Right atrium auricular region (tissue), 2 donors: ENCODE results near the gene FRMD1. TPM values are rescaled to one million over a fixed set of nuclear protein-coding genes. Genes with fewer than 3 reads are reported as not detected.

Experiments
- DNase-seq: peaks from one replicate; pipeline ENCODE4 v3.0.0-alpha.2; 2019; ENCODE audit warnings: low spot score
- H3K27ac ChIP-seq, 2 donors: fragments of 200-600 bp; sonication (generic); 1 replicate in 1 of 2; 2 replicates in 1 of 2; pipeline ENCODE4 v1.5.1; 2016 to 2019
- H3K27me3 ChIP-seq, 2 donors: fragments of 200-600 bp; sonication (generic); one replicate each; pipeline versions ENCODE4 v1.5.1 to v1.6.0; 2017 to 2019
- H3K36me3 ChIP-seq: fragments of 200-600 bp; sonication (generic); one replicate; pipeline ENCODE4 v1.5.1; 2016
- H3K4me1 ChIP-seq, 2 donors: fragments of 200-600 bp; sonication (generic); one replicate each; pipeline versions ENCODE4 v1.5.1 to v1.6.0; 2017 to 2019
- H3K4me3 ChIP-seq, 2 donors: fragments of 200-600 bp; sonication (generic); 1 replicate in 1 of 2; 2 replicates in 1 of 2; pipeline ENCODE4 v1.5.1; 2017 to 2019; ENCODE audit warnings: mild to moderate bottlenecking in 1 of 2, moderate library complexity in 1 of 2
- H3K9me3 ChIP-seq, 2 donors: fragments of 200-600 bp; sonication (generic); one replicate each; pipeline ENCODE4 v1.5.1; 2019
- total RNA-seq, 2 donors: library from RNA; depleted of rRNA; stranded (reverse); fragments of >200 nt; gene quantifications; one replicate each; pipeline ENCODE4 v1.1.0, GENCODE V29; 2016
- TF ChIP-seq, protein P1 (sequence below), 2 donors: fragments of 200-600 bp; sonication (generic); IDR thresholded peaks; one replicate each; pipeline ENCODE4 v1.5.1; 2019; ENCODE audit warnings: antibody characterized with exemption in 2 of 2

The FRMD1 gene
- under 1 TPM in 1 of 2 donors, not detected in 1; 0.08 TPM for total RNA-seq

DNA sequence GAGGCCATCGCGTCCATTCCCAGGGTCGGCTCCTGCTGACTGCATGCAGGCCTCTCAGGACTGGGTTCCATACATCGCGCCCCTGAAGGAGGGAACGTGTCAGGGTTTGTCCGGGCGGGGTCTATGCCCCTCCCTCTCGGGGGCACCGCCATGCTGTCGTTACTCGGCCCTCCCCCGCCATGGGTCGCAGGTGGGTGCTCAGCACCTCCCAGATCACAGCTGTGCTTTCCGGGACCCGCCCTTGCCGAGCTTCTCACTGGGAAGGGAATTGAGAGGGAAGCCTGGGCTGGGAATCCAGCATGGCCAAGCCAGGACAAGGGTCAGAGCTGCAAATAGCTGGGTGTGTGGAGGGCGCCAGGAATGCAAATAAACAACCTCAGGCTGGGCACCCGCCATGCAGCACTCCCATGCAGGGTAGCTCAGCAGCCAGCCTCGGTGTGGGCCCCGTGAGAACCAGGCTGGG lies at the start of gene FRMD1:
Gene FRMD1 (minus strand): TSS at position 270 of the 463 bp plus-strand sequence. CDS start 118 bp downstream, at position 152.
- Histone ChIP-seq H3K9me3 (no peaks in the 10 kb centered on the region), H3K27me3 (no peaks in the 10 kb centered on the region), H3K27ac (no peak within 1 kb of the TSS), H3K36me3 (no peaks in the 10 kb centered on the region), H3K4me1 (no peaks in the 10 kb centered on the region), H3K4me3 (no peak within 1 kb of the TSS)
- no peak for DNase-seq
- TF ChIP-seq, protein P1, sequence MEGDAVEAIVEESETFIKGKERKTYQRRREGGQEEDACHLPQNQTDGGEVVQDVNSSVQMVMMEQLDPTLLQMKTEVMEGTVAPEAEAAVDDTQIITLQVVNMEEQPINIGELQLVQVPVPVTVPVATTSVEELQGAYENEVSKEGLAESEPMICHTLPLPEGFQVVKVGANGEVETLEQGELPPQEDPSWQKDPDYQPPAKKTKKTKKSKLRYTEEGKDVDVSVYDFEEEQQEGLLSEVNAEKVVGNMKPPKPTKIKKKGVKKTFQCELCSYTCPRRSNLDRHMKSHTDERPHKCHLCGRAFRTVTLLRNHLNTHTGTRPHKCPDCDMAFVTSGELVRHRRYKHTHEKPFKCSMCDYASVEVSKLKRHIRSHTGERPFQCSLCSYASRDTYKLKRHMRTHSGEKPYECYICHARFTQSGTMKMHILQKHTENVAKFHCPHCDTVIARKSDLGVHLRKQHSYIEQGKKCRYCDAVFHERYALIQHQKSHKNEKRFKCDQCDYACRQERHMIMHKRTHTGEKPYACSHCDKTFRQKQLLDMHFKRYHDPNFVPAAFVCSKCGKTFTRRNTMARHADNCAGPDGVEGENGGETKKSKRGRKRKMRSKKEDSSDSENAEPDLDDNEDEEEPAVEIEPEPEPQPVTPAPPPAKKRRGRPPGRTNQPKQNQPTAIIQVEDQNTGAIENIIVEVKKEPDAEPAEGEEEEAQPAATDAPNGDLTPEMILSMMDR (IDR thresholded peaks at IDR 0.05), result no peak

DNA sequence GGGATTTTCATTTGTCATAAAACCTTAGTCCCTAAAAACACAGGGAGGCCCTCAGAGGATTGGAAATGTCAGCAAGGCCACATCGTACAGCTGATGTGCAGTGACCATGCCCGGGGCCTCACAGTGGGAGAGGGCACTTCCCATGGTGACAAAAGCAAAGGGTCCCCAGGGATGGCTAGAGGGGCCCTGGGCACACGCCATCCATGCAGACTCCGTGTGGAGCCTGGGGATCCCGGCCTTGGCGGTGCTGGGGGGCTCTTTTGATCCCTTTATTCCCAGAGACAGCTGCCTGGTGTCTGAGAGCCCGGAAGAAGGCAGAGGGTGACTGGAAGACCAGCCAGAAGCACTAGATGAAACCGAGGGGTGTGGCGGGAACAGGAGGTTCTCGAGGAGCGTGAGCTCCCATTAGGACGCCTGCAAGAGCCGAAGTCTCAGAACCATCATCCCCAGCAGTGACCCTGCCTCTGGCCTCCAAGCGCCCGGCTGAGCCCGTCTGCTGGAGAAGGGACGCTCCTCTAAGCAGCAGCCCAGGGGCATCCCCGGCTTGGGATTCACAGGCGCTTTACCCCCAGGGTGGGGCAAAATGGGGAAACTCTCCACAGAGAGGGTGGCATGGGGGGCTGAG lies 49.1 kb upstream of the FRMD1 start:
- no peak for DNase-seq
- Histone ChIP-seq H3K4me3 (no peak overlapping the region), H3K27me3 (no peaks in the 10 kb centered on the region), H3K27ac (no peak overlapping the region), H3K36me3 (no peaks in the 10 kb centered on the region), H3K9me3 (no peaks in the 10 kb centered on the region), H3K4me1 (peaks cover 0 to 10% of the 10 kb centered on the region in 2 donors)
- TF ChIP-seq, protein P1 (IDR thresholded peaks at IDR 0.05), result no peak

DNA sequence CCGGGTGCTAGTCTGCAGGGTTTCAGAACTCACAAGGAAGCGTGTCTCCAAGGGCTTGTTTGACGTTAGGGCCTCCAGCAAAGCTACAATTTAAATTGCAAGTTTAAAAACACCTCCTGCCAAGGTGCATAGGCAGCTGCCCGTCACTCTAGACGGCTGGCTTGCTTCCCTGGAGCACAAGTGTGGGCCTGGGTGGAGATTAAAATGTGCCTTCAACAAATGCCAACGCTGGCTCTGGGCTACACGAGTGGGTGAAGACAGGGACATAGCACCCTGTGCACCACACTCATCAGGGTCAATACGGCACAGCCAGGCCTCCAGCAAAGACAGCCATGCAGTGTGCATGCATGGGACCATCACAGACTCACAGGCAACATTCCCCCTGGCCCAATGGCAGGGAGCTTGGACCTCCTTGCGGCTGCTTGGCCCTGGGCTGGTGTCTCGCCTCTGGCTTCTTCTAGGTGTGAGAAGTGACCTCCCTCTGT lies 48.4 kb upstream of the FRMD1 start:
- H3K4me1 ChIP-seq, result peaks cover 0 to 5% of the 10 kb centered on the region in 2 donors
- H3K9me3 ChIP-seq, result no peaks in the 10 kb centered on the region
- H3K36me3 ChIP-seq, result no peaks in the 10 kb centered on the region
- no peak overlapping the region for H3K4me3 ChIP-seq
- H3K27ac ChIP-seq, result no peak overlapping the region
- no peaks in the 10 kb centered on the region for H3K27me3 ChIP-seq
- peak; percentile 56 for DNase-seq
- TF ChIP-seq, protein P1 (IDR thresholded peaks at IDR 0.05), result no peak

DNA sequence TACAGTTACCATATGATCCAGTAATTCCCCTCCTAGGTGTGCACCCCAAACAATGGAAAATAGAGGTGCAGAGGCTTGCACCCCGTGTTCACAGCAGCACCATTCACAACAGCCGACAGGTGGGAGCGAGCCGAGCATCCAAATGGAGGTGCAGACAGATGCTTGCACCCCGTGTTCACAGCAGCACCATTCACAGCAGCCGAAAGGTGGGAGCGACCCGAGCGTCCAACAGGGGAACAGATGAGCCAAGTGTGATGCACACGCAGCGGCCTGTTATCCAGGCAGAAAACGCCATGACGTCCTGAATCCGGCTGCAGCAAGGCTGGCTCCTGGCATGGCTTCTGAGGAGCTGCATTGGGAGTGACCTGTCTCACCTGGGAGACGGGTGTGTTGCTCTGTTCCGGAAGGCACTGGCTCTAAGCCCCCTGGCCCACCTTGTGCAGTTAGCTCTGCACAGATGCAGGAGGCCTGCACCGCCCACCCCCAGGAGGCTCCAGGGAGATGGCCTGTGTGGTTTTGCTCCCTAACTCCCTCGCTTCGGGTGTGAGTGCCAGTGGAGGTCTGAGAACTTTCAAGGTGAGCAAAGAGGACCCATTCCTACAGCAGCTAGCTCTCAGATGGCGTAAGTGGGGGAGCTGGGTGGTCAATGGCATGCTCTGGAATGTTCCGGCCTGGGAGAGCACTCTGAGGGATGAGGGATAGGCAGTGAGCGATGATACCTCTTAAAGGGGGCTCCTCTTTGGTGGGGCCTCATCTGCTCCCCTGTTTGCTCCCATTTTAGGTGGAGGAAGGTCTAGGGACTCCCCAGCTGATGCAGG lies 47.8 kb upstream of the FRMD1 start:
- H3K27ac ChIP-seq, result no peak overlapping the region
- TF ChIP-seq, protein P1 (IDR thresholded peaks at IDR 0.05), result no peak
- H3K4me3 ChIP-seq, result no peak overlapping the region
- H3K4me1 ChIP-seq, result no peaks in the 10 kb centered on the region
- no peaks in the 10 kb centered on the region for H3K9me3 ChIP-seq
- no peaks in the 10 kb centered on the region for H3K27me3 ChIP-seq
- H3K36me3 ChIP-seq, result no peaks in the 10 kb centered on the region
- DNase-seq, result peak; percentile 36

DNA sequence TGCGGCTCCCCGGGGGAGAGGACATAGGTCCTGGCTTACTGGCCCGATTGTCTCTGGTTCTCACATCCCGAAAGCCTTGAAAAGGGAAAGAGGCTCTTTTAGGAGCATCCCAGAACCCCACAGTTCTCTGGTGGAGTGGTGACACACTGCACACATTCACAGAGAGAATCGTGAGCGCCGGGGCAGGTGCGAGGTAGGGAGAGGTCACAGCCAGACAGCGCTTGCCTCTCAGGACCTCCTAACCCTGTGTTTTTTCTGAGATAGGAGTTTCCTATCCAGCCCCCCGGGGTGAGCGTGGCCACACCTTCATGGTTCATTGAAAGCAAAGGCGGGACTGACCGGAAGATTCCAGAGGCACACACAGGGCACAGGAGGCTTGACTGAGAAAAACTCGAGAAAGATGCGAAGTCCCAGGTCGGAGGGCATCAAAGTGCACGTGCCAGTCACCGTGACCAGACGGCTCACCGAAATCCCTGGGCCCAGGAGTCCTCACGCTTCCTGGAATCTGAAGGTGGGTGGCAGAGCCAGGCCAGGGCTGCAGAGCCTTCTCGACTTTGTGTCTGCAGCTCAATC lies 46.5 kb upstream of the FRMD1 start:
- H3K4me3 ChIP-seq, result no peak overlapping the region
- H3K9me3 ChIP-seq, result no peaks in the 10 kb centered on the region
- DNase-seq, result no peak
- H3K27ac ChIP-seq, result no peak overlapping the region
- no peaks in the 10 kb centered on the region for H3K36me3 ChIP-seq
- no peaks in the 10 kb centered on the region for H3K27me3 ChIP-seq
- TF ChIP-seq, protein P1 (IDR thresholded peaks at IDR 0.05), result no peak
- no peaks in the 10 kb centered on the region for H3K4me1 ChIP-seq
